HG02610 (cell line): ENCODE data around the gene RNF186.

Experiments
- ATAC-seq: cut with Tn5 transposase; IDR thresholded peaks from one replicate; pipeline ENCODE4 v1.9.1; 2021; ENCODE audit warnings: mild to moderate bottlenecking, moderate library complexity; ENCODE audit not compliant: unreplicated experiment

The RNF186 gene

GRCh38 chr1:19768353-19769210 lies 46.5 kb downstream of the RNF186 start:
- ATAC-seq, result no peak

DNA sequence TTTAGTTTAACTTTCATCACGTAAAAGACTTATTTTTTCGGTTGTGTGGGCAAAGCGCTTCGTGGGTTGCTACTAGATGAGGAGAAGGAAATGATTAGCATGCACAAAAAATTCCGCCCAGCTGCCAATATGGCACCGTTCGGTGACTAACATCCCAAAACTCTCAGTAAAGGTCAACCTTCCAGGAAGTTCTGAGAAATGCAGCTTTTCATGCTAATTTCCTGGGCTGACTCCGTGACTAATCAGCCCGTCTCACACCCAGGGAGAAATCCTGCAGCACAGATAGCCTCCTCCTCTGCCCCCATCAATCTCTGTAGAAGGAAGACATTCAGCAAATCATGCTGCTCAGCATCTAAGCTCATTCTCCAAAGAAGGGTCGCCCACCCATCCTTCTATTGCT lies 49.5 kb downstream of the RNF186 start:
- no peak for ATAC-seq

- no peak for ATAC-seq
These were observed 50.2 kb downstream of the RNF186 start for GRCh38 chr1:19764848-19765247.
